ENCODE measurements around the gene PIK3R6. TPM values are rescaled to one million over a fixed set of nuclear protein-coding genes. Genes with fewer than 3 reads are reported as not detected.

The PIK3R6 gene
- total and polyA plus RNA-seq, 2 experiments from 2014 or later: 0.43 to 0.63 TPM

GRCh38 chr17:8900207-8900606, 32.7 kb upstream of the PIK3R6 start:
- H3K9me2 ChIP-seq (ENCODE audit: insufficient read depth): no peaks in the 10 kb centered on the region
- WGBS, 2 experiments (ENCODE audit: low coverage in 1 of 2, low lambda C conversion rate in 2 of 2, missing lambda C conversion rate in 2 of 2): 65 to 76% methylated on average over 6 of the region's 6 CpGs
- H2AFZ ChIP-seq: no peak overlapping the region
- H3K36me3 ChIP-seq (ENCODE audit: low read depth): no peaks in the 10 kb centered on the region
- no peak overlapping the region for H3K27ac ChIP-seq
- H3K27me3 ChIP-seq (replicated peaks; ENCODE audit: insufficient read depth): peaks cover 4% of the 10 kb centered on the region; the same call in 1 of the 2 replicates
- no peaks in the 10 kb centered on the region for H3F3A ChIP-seq (ENCODE audit: insufficient read depth)
- no peak for TF ChIP-seq EZH2phosphoT487 (IDR thresholded peaks at IDR 0.05; ENCODE audit: insufficient read depth, low read depth)
- TF ChIP-seq EZH2 (IDR thresholded peaks at IDR 0.05; ENCODE audit: insufficient read depth, poor library complexity, severe bottlenecking): no peak
- H3K9ac ChIP-seq: no peak overlapping the region
- H3K79me2 ChIP-seq (ENCODE audit: insufficient read depth): no peaks in the 10 kb centered on the region
- no peak for DNase-seq
- H3K4me1 ChIP-seq (ENCODE audit: insufficient read depth): no peaks in the 10 kb centered on the region
- no peaks in the 10 kb centered on the region for H3K9me3 ChIP-seq (ENCODE audit: low read depth)
- in situ Hi-C loops (cut with MboI): no loop called here
- H3K4me3 ChIP-seq: no peak overlapping the region
- H3K4me2 ChIP-seq (ENCODE audit: unreplicated experiment): no peak overlapping the region
- H4K20me1 ChIP-seq (ENCODE audit: insufficient read depth): no peaks in the 10 kb centered on the region

GRCh38 chr17:8898636-8899035, 31.2 kb upstream of the PIK3R6 start:
- Histone ChIP-seq H3K79me2 (ENCODE audit: insufficient read depth) (no peaks in the 10 kb centered on the region), H4K20me1 (ENCODE audit: insufficient read depth) (no peaks in the 10 kb centered on the region), H3K27ac (no peak overlapping the region), H3K9me3 (ENCODE audit: low read depth) (no peaks in the 10 kb centered on the region), H3F3A (ENCODE audit: insufficient read depth) (no peaks in the 10 kb centered on the region), H3K9ac (no peak overlapping the region), H3K4me3 (no peak overlapping the region), H3K9me2 (ENCODE audit: insufficient read depth) (no peaks in the 10 kb centered on the region), H3K4me1 (ENCODE audit: insufficient read depth) (no peaks in the 10 kb centered on the region), H3K27me3 (replicated peaks; ENCODE audit: insufficient read depth) (peaks cover 4% of the 10 kb centered on the region; the same call in 1 of the 2 replicates), H3K4me2 (ENCODE audit: unreplicated experiment) (no peak overlapping the region), H2AFZ (no peak overlapping the region), H3K36me3 (ENCODE audit: low read depth) (no peaks in the 10 kb centered on the region)
- TF ChIP-seq EZH2phosphoT487 (IDR thresholded peaks at IDR 0.05; ENCODE audit: insufficient read depth, low read depth) (no peak), EZH2 (IDR thresholded peaks at IDR 0.05; ENCODE audit: insufficient read depth, poor library complexity, severe bottlenecking) (no peak)
- no peak for DNase-seq
- in situ Hi-C loops (cut with MboI): no loop called here
- WGBS, 2 experiments (ENCODE audit: low coverage in 1 of 2, low lambda C conversion rate in 2 of 2, missing lambda C conversion rate in 2 of 2): 63 to 71% methylated on average over 6 of the region's 6 CpGs

GRCh38 chr17:8898126-8898525, 30.7 kb upstream of the PIK3R6 start:
- Histone ChIP-seq H4K20me1 (ENCODE audit: insufficient read depth) (no peaks in the 10 kb centered on the region), H3K27ac (no peak overlapping the region), H2AFZ (no peak overlapping the region), H3F3A (ENCODE audit: insufficient read depth) (no peaks in the 10 kb centered on the region), H3K9me3 (ENCODE audit: low read depth) (no peaks in the 10 kb centered on the region), H3K9me2 (ENCODE audit: insufficient read depth) (no peaks in the 10 kb centered on the region), H3K4me2 (ENCODE audit: unreplicated experiment) (no peak overlapping the region), H3K4me3 (no peak overlapping the region), H3K4me1 (ENCODE audit: insufficient read depth) (no peaks in the 10 kb centered on the region), H3K27me3 (replicated peaks; ENCODE audit: insufficient read depth) (peaks cover 4% of the 10 kb centered on the region; the same call in 1 of the 2 replicates), H3K36me3 (ENCODE audit: low read depth) (no peaks in the 10 kb centered on the region), H3K79me2 (ENCODE audit: insufficient read depth) (no peaks in the 10 kb centered on the region), H3K9ac (no peak overlapping the region)
- in situ Hi-C loops (cut with MboI): no loop called here
- WGBS, 2 experiments (ENCODE audit: low coverage in 1 of 2, low lambda C conversion rate in 2 of 2, missing lambda C conversion rate in 2 of 2): 59 to 66% methylated on average over 2 of the region's 2 CpGs
- no peak for DNase-seq
- TF ChIP-seq EZH2phosphoT487 (IDR thresholded peaks at IDR 0.05; ENCODE audit: insufficient read depth, low read depth): no peak
- TF ChIP-seq EZH2 (IDR thresholded peaks at IDR 0.05; ENCODE audit: insufficient read depth, poor library complexity, severe bottlenecking): no peak

GRCh38 chr17:8896641-8897635, 29.5 kb upstream of the PIK3R6 start:
- WGBS, 2 experiments (ENCODE audit: low coverage in 1 of 2, low lambda C conversion rate in 2 of 2, missing lambda C conversion rate in 2 of 2): 70 to 72% methylated on average over 12 of the region's 12 CpGs

More at GRCh38 chr17:8896641-8897635, 29.5 kb upstream of the PIK3R6 start:
- Histone ChIP-seq H2AFZ (no peak overlapping the region), H3K9me3 (ENCODE audit: low read depth) (no peaks in the 10 kb centered on the region), H3K27me3 (replicated peaks; ENCODE audit: insufficient read depth) (peaks cover 3% of the 10 kb centered on the region; the same call in 1 of the 2 replicates), H3K36me3 (ENCODE audit: low read depth) (no peaks in the 10 kb centered on the region), H3K9ac (no peak overlapping the region), H3K27ac (no peak overlapping the region), H3K79me2 (ENCODE audit: insufficient read depth) (no peaks in the 10 kb centered on the region), H3K4me2 (ENCODE audit: unreplicated experiment) (no peak overlapping the region), H3F3A (ENCODE audit: insufficient read depth) (no peaks in the 10 kb centered on the region), H3K4me1 (ENCODE audit: insufficient read depth) (no peaks in the 10 kb centered on the region), H3K4me3 (no peak overlapping the region), H4K20me1 (ENCODE audit: insufficient read depth) (no peaks in the 10 kb centered on the region), H3K9me2 (ENCODE audit: insufficient read depth) (no peaks in the 10 kb centered on the region)
- no peak for DNase-seq
- in situ Hi-C loops (cut with MboI): no loop called here
- TF ChIP-seq EZH2phosphoT487 (IDR thresholded peaks at IDR 0.05; ENCODE audit: insufficient read depth, low read depth) (no peak), EZH2 (IDR thresholded peaks at IDR 0.05; ENCODE audit: insufficient read depth, poor library complexity, severe bottlenecking) (no peak)
